GM18526 (cell line): Measurements from ENCODE around the gene SND1.

Experiments used
- POLR2A ChIP-seq: IDR thresholded peaks from 3 replicates; pipeline ENCODE4 v1.6.1; 2011; ENCODE audit not compliant: insufficient read length; ENCODE audit errors: extremely low read depth

SND1 gene

DNA sequence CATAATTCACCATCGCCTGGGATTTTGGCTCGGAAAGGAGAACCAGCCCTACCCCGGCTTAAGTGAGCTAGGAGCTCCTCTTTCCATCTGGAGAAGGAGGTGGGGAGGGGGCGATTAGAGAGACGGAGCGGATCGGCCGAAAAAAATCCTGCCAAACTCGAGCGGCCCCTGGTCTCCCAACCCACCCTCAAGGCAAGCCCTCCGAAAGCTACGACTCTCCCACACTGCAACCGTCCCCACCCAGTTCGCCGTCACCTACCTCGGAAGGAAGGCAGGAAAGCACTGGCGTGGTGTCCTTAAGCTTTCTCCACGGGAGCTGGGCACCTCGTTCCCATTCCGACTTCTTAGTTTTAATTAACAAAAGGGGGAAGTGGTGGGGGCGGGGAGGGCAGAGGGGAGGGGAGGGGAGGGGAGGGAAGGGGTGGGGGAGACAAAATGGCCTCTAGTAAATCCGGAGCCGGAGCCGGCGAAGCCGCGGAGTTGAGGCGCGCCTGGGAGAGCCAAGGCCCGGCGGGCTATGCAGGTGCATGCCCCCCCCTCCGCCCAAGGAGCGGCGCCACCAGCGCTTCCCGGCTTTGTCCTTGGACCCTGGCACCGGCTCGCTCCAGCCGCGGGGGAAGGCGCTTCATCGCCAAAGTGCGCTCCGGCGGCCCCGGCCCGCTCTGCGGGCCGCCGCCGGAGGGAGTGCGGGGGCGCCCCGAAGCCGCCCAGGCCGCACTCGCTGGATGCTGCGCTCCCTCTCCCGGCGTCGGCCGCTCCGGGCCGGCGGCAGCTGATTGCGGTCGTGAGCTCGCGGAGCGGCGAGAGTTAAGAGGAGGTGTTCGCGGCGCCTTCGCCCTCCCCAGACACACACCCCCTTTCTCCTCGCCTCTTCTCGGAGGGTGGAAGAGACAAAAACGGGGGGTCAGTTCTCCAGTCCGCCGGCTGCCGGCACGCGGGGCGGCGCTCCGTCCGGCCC lies 378.9 kb downstream of the SND1 start, which contains the start of gene LRRC4:
LRRC4 (minus strand) TSS at position 784 of the 958 bp plus-strand sequence. CDS start 797 bp downstream, outside the sequence.
- no peak for TF ChIP-seq POLR2A

DNA sequence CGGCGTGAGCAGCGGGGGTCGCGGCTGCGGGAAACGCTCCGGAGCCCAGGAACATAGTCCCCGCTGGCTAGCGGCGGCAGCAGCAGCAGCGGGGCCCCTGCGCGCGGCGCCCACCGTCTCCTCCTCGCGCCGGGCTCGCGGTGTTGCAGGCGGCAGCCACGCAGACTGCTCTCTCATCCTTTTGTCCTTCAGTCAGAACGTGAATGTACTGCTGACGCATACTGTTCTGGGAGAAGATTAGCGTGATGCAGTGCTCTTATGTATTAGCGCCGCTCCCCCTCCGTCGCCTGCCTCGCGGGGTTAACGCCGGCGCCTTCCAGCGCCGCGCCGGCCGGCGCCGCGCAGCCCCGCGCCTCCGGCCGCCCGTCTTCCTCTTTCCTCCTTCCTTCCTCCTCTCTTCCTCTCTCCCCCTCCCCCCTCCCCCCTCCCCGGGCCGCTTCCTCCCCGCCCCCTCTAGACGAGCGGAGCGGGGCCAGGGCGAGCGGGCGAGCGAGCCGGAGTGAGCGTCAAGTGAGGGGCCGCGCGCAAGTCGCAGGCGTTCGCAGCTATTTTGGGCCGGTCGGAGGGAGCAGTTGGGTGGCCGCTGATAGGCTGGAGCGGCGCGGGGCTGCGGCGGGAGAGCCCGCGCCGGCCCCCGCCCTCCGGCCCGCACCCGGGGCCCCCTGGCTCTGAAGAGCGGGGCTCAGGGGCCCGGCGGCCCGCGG lies 380.1 kb downstream of the SND1 start:
- TF ChIP-seq POLR2A, result no peak

DNA sequence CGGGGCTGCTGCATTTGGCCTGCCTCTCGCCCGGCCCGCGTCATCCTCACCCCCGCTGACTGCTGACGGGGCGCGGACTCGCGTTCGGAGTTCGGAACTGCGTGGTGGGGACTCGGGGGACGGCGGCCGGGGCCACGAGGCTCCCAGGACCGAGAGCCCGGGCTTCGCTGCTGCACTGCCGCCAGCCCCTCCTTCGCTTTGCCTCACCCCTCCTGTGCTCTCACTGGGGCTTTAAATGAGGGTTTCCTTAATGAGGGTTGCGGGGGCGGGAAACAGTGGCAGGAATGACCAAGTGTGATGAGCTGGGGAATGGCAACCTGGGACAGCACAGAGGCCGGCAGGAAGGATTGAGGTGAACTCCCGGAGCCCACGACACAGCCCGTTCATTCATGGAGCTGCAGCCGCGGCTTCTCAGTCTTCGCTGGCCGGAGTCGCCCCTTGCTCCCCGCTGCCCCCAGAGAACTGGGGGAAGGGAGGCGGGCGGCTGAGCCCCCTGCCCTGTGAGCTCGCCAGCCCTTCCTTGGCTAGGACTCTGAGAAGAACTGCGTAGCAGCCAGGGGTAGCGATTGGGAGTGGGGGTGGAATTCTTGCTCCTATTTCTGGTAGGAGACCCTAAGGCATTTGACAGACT lies 380.7 kb downstream of the SND1 start:
- TF ChIP-seq POLR2A, result no peak

DNA sequence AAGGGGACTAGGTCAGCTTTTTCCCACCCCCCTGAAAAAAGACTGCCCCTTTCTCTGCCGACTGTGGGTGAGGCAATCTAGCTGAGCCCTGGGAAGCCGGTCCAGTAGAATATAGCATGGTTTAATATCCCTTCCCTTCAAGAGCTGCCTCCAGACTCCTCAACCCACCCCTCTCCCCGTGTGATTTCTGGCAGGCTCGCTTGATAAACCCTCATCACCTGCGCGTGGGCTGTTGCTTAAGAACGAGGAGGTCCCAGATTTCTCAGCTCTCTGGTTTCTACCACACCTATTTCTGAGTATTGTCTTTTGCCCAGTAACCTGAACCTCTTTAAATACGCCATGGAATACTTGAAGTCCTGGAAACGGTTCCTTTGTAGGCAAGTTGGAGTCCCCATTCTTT lies 381.3 kb downstream of the SND1 start:
- TF ChIP-seq POLR2A, result no peak

DNA sequence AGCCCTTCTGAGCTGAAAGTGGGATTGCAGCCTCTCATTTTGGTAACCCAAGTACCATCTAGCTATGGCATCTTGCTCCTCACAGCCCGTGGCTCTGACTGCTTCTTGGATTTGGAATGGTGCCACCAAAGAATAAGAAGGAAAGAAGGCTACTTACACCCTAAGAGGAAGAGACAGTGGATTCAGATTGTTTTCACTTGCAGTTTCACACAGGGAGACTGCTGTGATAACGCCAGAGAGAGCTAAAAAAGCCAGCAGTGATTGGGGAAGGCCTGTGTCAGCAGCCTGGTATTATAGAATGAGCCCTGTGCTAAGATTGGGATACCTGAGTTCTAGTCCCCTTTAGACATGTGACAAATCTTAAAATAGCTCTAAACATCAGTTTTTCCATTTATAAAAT lies 382.8 kb downstream of the SND1 start:
- no peak for TF ChIP-seq POLR2A

DNA sequence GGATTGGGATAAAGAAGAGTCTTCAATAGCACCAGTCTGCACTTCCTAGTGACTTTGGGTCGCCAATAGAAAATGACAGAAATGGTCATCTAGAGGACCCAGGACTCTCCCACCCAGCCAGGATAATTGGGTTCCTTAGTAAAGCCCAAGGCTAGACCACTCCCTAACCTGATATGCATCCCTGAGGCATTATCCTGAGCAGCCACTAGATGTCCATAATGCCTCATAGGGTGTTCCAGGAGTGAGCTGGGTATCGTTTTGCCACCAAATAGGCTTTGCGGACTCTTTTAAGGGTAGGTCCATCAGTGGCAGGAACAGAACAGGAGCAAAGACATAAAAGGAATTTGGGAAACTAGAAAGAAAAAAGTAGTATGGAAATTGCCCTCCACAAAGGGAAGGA lies 383.7 kb downstream of the SND1 start:
- no peak for TF ChIP-seq POLR2A

DNA sequence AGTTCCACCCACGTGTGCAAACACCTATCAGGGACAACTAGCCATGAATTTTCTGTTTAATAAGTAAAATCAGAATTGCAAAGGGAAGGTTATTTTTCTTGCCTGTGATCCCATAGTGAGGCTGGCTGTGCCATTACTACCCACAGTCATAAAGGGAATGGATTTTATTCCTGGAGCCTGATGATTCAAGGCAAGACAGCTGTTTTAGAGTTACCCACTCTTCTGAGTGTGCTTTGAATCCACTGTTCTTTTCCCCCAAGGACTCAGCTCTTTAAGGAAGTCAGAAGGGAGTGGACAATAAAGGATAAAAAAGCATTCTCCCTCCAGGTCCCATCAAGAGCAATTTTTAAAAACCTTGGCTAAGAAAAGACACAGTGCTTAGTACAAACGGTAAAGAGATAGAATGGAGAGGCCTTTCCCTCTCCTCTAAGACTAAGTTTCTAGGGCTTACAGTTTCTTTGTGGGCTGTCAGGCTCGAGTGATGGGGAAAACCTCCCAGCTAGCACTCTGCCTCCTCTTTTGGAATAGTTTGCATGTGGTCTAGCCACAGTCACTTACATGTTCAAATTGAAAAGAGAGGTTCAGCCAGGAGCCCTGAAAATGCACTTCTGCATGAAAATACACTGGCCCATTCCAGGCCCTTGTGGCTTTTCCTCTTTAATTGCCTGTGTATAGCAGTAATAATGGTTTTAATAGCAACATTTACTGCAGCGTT lies 384.4 kb downstream of the SND1 start:
- TF ChIP-seq POLR2A, result no peak

DNA sequence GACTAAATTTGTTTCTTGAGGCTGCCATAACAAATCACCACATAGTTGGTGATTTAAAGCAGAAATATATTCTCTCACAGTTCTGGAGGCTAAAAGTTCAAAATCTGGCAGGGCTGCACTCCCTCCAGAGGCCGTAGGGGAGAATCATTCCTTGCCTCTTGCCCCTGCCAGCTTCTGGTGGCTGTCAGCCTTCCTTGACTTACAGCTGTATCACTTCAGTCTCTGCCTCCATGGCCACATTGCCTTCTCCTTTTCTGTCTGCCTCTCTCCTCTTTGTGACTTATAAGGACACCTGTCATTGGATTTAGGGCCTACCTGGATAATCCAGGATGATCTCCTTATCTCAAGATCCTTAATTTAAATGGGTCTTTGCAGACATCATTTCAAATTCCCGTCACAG lies 385.1 kb downstream of the SND1 start:
- TF ChIP-seq POLR2A, result no peak

DNA sequence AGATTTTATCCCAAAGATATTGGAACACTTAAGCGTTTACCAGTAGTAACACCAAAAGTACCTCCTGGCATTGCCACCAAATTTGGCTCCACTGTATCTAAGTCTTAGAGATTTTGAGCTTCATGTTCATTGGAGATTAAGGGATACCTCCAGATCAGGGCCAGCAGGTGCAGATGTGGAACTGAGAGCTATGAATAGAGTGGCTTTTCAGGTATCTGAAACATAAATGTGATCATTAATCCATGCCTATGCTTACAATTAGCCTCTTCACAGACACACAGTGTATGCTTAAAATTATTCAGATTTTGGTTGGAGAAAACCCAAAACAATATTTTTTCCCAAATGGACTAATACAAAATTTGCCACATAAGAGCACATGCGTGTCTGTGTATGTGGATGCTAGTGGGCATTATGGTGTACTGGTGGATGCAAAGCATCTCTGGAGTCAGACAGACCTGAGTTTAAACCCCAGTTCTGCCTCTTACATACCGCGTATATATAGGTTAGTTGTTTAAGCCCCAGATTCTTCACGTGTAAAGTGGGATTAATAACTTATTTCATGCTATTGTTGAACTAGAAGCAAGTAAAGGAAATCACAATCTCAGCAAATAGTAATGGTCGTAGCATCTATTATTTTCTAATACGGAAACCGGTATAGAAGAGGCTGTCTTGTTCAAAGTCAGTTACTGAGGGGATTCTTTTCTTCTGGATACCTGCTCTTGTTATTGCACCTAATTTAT lies 386.1 kb downstream of the SND1 start:
- no peak for TF ChIP-seq POLR2A

DNA sequence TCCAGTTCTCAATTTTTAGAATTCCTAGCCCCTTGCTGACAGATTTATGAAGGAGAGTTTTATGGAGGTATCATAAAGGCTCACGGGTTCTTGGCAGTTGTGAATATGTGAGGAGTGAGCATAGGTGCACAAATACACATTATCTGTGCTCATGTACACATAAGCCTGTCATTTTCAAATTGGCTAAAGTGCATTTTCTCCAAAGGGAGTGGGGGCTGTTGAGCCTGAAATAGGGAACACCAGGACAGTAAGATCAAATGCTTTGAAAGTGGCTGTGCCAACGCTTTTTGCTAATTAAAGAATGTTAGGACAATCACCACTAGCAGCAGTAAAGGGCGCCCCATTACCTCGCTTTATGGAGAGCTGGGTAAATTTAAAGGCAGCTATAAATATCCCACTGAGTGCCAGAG lies 387.6 kb downstream of the SND1 start:
- no peak for TF ChIP-seq POLR2A

DNA sequence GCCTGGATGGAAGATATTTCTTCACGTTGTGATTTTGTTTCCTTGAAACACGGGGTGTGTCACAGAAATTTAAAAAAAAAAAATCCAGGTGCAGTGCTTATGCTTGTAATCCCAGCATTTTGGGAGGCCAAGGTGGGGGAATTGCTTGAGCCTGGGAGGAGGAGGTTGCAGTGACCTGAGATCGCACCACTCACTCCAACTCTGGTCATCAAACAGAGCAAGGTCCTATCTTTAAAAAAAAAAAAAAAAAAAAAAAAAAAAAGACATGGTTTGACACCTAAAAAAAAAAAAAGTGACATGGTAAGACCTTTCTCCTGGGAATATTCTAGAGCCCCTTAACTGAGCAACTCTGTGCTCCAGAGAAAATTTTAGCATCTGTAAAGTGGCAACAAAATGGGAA lies 388.2 kb downstream of the SND1 start:
- no peak for TF ChIP-seq POLR2A

DNA sequence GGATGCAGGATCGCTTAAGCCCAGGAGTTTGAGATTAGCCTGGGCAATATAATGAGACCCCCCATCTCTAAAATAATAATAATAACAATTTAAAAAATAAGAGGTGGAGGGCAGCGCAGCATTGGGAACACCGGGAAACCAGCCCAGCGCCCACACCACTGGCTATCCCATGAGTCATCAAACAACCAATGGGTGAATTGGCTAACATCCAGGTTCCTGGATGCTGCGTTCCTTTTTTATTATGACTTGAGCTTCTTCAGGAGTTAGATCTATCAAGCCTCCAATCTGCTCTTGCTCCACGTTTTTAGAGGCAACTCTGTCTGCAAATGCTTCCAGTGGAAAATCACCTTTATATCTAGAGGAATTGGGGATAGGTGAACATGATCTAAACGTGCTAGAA lies 389.2 kb downstream of the SND1 start:
- TF ChIP-seq POLR2A, result no peak

DNA sequence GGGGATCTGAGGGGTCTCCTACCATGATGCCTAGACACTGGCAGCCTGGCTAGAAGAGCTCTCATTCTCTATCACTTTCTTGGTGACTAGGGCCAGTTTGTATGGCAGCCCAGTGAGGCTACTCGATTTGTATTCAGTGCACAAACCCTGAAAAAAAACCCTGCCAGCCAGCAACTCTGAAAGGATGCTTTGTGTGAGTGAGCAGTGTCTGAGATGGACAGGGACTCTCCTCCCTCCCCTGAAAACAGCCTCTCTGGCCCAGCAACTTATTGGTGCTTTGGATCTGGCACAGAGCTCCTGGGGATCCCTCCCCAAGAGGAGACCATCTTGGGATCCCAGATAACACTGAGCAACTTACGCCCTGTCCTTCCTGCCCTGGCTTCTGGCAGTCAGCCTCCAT lies 390.0 kb downstream of the SND1 start:
- TF ChIP-seq POLR2A, result no peak

DNA sequence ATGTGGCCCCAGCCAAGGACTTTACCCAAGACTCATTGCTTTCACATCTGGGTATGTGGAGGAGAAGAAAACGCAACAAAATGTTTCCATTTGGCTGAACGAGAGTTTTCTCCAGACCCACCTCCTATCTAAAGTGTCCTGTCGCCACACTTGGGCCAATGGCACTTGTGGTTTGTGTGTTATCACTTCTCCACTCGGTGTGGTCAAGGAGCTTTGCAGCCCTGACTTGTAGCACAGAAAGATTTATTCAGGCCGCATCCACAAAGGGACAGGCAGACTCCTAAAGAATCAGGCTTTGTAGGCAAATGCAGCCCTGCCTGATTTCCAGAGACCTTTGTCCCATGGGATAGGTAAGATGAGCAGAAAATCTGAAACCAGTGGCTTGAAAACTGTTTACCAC lies 392.1 kb downstream of the SND1 start:
- no peak for TF ChIP-seq POLR2A
